NB4 (cell line): ENCODE measurements around the gene BATF.

Experiments
- CTCF ChIP-seq: IDR thresholded peaks from one replicate; pipeline ENCODE4 v1.5.1; 2012; ENCODE audit warnings: low read depth, low read length
- POLR2A ChIP-seq: IDR thresholded peaks from 2 replicates; pipeline ENCODE4 v1.6.1; 2011; ENCODE audit warnings: mild to moderate bottlenecking; ENCODE audit not compliant: insufficient read length; ENCODE audit errors: extremely low read depth

DNA sequence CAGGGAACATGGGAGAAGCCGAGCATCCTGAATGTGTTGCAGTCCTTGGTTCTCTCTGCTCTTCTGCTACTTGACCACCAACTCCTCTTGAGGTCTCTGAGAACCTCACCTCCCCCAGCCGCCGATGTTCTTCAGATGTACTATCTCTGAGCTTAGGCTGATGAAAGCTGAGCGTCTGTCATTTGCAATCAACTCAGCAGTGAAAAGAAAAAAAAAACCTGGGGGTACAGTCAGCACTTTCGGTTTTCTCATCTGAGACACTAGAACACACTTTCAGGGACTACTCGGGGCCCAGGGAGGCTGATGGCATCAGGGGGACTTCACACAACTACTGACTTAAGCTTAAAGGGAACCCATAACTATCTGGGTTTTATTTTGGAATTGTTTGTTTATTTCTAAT lies 46.5 kb downstream of the BATF start:
- TF ChIP-seq CTCF (no peak), POLR2A (no peak)
